HG03571 (cell line): Measurements from ENCODE around the gene NTMT1.
"Not testable (repeated sequence)": the region's sequence is repeated elsewhere in the genome, so short reads cannot be mapped to it uniquely, and the experiment has no call there.

Experiments
- ATAC-seq: cut with Tn5 transposase; IDR thresholded peaks from one replicate; pipeline ENCODE4 v1.9.1; 2021; ENCODE audit not compliant: unreplicated experiment

Gene NTMT1

GRCh38 chr9:129635099-129636065, 9.4 kb downstream of the NTMT1 start:
- no peak for ATAC-seq

DNA sequence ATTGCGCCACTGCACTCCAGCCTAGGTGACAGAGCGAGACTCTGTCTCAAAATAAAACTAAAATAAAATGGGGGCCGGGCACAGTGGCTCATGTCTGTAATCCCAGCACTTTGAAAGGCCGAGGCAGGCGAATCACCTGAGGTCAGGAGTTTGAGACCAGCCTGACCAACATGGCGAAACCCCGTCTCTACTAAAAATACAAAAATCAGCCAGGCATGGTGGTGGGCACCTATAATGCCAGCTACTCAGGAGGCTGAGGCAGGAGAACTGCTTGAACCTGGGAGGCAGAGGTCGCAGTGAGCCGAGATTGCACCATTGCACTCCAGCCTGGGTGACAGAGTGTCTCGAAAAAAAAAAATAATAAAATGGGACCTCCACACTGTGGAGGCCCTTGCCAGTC, 10.4 kb downstream of the NTMT1 start:
- ATAC-seq: not testable (repeated sequence)

- ATAC-seq: no peak
Measured at GRCh38 chr9:129637102-129637501, 11.1 kb downstream of the NTMT1 start.

DNA sequence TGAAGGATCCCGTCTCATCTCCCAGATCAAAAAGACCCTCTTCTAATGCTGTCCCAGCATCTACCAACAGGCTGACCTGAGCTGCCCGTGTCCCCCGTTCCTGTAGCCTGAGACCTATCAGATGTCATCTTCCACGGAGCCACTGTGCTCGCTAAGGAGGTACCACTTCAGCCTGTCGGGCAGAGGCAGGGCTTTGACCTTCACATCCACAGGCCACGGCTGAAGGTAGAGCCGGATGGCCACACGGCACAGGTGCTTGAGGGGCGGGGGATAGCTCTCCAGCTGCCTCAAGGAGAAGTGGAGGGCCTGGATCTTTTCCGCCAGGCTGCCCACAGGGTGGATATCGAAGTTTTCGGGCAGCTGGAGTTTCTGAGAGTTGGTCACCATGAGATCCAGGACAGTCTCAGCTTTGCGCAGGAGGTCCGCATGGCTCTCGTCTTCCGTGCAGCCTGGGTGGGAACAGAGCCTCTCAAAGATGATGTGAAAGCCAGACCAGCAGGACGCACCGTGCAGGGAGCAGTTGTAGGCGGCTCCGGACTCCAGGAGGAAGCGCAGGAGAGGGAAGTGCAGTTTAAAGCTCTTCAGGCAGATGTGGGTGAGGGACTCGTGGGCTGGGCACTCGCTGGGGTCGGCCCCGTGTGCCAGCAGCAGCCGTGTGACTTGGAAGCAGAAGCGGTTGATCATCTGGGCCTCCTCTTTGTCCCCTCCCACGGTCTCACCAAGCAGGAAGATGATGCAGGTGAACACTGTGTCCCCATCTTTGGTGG, 11.9 kb downstream of the NTMT1 start:
- no peak for ATAC-seq

DNA sequence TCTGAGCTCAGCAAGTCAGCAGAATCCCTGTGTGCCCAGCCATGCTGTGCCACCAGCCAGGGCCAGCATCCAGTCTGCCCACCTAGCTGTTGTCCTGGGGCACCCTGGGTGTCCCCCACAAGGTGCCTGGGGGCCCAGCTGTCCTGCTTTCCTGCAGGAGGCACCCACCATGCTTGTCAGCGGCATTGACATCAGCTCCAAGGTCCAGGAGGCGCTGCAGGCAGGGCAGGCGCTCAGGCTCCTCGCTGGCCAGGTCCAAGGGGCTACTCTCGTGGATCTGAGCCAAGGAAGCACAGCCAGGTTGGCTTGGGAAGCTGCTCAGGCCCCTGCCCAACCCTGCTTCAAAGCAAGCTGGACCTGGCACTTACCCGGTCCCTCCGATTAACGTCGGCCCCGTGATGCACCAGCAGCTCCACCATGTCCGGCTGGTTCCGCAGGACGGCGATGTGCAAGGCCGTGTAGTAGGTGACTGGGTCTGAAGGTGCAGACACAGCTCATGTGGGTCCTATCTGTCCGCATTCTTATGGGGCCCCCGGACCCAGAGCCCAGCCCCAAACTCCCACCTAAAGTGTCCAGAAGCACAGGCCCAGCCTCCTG, 13.2 kb downstream of the NTMT1 start:
- ATAC-seq: no peak

- ATAC-seq: no peak
Measured at GRCh38 chr9:129639756-129640085, 13.8 kb downstream of the NTMT1 start.

GRCh38 chr9:129640086-129640870, 14.3 kb downstream of the NTMT1 start:
- ATAC-seq: no peak

DNA sequence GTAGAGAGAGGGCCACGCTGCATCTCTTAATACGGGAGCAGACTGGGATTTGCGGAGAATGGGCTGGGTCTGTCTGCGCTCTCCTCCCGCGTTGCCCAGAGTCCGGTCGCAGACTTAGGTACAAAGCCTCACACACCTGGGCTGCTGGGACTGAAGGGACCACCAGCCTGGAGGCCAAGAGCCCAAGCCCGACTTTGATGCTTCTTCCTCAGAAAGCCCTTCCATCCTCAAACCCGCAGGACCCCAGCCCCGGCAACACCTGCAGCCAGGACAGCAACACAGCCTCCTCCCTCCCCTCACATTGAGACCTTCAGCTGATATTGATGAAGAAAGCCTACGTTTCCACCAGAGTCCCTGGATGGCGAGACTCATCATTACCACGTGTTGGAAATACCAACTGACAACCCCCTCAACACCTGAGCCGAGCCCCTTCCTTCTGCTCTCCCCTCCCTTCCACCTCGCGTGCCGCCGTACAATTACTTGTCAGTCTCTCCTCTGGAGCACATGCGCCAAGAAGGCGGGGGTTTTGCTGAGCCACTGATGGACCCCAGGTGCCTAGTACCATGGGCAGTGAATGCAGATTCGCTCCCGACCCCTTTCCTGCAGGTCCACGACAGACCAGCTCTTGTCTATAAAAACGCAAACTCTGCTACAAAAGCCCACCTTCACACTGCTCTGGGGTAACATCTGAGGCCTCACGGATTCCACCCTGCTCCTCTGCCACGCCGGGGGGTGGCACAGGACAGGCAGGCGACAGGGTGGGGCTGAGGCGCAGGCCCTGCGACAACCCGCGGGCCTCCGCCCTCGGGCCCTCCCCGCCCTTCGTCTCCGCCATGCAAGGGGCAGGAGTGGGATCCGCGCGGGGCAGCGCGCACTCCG, 15.1 kb downstream of the NTMT1 start:
- ATAC-seq: no peak

- ATAC-seq: peak; percentile 71
Measured at GRCh38 chr9:129641750-129642585, 16.0 kb downstream of the NTMT1 start, which contains the start of gene ASB6. ASB6 (minus strand) TSS chr9:129642151; CDS start chr9:129641999, 152 bp downstream.

- ATAC-seq: no peak
Measured at GRCh38 chr9:129643706-129644105, 17.7 kb downstream of the NTMT1 start.

GRCh38 chr9:129644365-129644764, 18.4 kb downstream of the NTMT1 start:
- ATAC-seq: no peak

DNA sequence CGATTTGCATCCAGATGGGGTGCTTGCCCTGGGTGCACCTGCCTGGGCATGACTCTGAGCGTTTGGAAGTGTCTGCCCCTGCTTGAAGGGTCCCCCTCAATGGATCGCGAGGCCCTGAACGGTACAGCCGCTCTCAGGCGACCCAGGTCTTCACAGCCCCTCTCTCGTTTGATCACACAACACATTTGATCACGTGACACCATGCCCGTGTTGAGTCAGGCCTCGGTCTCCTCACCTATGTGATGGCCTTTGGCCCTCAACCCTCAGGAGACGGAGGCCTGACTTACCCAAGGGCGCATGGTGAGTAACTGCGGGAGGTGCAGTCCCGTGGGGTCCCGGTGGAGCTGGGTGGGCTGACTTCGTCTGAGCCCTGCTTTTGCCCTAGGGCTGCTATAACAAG, 18.9 kb downstream of the NTMT1 start:
- no peak for ATAC-seq

DNA sequence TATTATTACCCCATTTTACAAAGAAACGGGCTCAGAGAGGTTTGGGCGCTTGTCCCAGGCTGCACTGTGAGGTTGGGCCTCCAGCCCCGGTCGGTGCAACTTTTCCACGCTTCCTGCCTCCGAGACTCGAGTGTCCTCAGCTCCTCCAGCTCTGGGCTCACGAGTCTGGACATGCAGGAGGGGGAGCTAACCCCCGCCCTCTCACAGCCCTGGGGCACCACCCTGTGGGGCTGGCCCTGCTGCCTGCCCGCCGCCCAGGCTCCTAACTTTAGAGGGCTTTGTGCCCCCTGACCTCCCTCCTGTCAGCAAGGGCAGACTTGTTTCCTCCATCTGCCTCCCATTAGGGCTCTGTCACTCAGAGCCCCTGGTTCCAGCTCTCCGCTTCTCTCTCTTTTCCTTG, 20.3 kb downstream of the NTMT1 start:
- no peak for ATAC-seq

DNA sequence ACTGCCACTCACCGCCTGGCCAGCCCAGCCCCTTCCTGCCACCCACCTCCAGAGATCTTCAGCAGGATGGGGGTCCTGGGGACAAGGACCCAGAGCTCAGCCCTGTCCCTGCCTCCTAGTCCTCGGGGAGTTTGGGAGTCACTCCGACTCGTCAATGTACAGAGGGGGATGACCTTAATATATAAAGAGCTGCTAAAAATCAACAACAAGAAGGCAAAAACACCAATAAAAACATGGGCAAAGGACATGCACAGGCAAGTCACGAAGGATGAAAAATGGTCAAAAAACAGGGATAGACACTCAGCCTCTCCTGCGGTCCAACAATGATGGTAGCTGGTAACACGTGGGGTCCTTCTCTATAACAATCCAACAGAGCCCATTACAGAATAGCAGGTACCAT, 20.7 kb downstream of the NTMT1 start:
- no peak for ATAC-seq

- ATAC-seq: no peak
Measured at GRCh38 chr9:129647635-129648034, 21.7 kb downstream of the NTMT1 start.

DNA sequence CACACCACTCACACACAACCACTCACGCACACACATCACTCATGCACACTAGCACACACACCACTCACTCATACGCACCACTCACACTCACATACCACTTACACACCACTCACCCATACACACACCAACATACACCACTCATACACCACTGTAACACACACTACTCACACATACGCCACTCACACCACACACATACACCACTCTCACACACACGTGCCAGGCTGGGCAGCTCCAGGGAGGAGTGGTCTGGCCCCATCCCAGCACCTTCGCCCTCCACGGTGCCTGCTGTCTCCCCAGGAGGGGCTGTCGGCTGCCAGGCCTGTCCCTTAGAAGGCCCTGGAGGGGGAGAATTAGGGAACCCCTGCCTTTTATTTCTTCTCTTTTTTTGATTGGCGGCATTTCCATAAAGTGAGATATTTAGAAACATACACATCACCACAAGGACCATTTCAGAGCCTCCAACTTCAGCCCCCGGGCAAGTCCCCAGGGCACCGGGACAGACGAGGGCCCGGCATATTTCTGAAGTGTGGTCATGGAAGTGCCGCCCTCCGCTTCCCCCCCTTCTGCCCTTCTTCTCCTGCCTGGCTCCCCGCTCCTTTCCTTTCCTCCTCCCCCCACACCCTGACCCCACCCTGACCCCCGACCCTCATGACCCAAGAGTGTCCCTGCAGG, 22.3 kb downstream of the NTMT1 start:
- no peak for ATAC-seq

DNA sequence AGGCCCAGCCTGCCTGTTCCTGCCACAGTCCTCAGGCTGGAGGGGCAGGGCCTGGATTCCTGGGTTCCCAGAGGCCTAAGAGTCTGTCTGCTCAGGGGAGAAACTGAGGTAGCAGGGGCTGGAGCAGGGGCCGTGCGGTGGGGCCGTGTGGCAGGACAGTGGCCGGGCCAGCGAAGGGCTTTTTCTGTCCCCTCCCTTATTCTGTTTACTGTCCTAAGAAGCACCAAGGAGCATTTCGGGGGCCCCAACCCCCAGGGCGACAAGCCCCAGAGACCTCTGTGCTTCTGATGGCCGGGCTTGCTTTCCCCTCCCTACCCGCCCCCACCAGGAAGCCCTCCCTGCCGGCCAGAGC, 22.8 kb downstream of the NTMT1 start:
- ATAC-seq: no peak
